ENCODE measurements around the gene C1orf21.

C1orf21 gene

GRCh38 chr1:184465489-184466146, 78.8 kb downstream of the C1orf21 start:
- DNase-seq (ENCODE audit: extremely low read depth, low read depth) = no peak
- no peak for TF ChIP-seq CTCF (IDR thresholded peaks at IDR 0.05; ENCODE audit: low read depth, low read length)

- TF ChIP-seq CTCF (IDR thresholded peaks at IDR 0.05; ENCODE audit: low read depth, low read length) = no peak
Observed at GRCh38 chr1:184467295-184467694, 80.5 kb downstream of the C1orf21 start.

GRCh38 chr1:184469396-184469795, 82.6 kb downstream of the C1orf21 start:
- no peak for TF ChIP-seq CTCF (IDR thresholded peaks at IDR 0.05; ENCODE audit: low read depth, low read length)
- no peak for DNase-seq (ENCODE audit: extremely low read depth, low read depth)

More at GRCh38 chr1:184467295-184467694, 80.5 kb downstream of the C1orf21 start:
- DNase-seq (ENCODE audit: extremely low read depth, low read depth) = no peak

- no peak for DNase-seq (ENCODE audit: extremely low read depth, low read depth)
- TF ChIP-seq CTCF (IDR thresholded peaks at IDR 0.05; ENCODE audit: low read depth, low read length) = no peak
Observed at GRCh38 chr1:184471686-184472085, 84.9 kb downstream of the C1orf21 start.

GRCh38 chr1:184472136-184472535, 85.3 kb downstream of the C1orf21 start:
- TF ChIP-seq CTCF (IDR thresholded peaks at IDR 0.05; ENCODE audit: low read depth, low read length) = no peak
- DNase-seq (ENCODE audit: extremely low read depth, low read depth) = no peak

- TF ChIP-seq CTCF (IDR thresholded peaks at IDR 0.05; ENCODE audit: low read depth, low read length) = no peak
Observed at GRCh38 chr1:184473176-184473966, 86.5 kb downstream of the C1orf21 start.

GRCh38 chr1:184476187-184476586, 89.4 kb downstream of the C1orf21 start:
- DNase-seq (ENCODE audit: extremely low read depth, low read depth) = no peak
- TF ChIP-seq CTCF (IDR thresholded peaks at IDR 0.05; ENCODE audit: low read depth, low read length) = no peak

More at GRCh38 chr1:184473176-184473966, 86.5 kb downstream of the C1orf21 start:
- DNase-seq (ENCODE audit: extremely low read depth, low read depth) = no peak
